ENCODE results near the gene KISS1R.
A peak's percentile ranks its signal among the peaks of the same experiment; 100 is the strongest.

DNA sequence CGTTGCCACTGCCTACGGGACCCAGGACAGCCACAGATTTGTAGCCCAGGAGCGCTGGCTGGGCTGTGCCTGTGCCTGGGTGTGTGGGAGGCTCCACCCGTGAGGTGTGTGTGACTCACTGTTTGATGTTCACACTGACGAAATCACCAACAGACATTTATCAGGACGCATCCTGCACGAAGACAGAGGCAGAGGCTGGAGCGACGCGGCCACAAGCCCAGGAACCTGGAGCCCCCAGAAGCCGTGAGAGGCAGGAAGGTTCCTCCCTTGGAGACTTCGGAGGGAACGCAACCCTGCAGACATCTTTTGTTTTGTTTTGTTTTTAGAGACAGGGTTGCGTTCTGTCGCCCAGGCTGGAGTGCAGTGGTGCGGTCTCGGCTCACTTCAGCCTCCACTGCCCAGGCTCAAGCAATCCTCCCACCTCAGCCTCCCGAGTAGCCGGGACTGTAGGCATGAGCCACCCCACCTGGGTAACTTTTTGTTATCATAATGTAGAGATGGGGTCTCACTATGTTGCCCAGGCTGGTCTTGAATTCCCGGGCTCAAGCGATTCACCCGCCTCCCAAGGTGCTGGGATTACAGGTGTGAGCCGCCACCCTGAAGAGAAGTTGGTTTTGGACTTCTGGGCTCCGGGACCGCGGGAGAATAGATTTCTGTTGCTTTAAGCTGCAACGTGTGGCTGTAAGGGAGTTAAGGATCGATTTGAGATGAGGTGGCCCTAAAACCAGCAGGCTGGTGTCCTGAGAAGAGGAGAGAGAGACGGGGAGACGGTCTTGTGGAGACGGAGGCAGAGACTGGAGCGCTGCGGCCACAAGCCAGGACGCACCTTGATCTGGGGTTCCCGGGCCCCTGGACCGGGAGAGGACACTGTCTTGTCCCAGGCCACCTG lies 42.1 kb downstream of the KISS1R start:
- TF ChIP-seq POLR2A (IDR thresholded peaks at IDR 0.05; ENCODE audit: low read length) (no peak), MAFK (IDR thresholded peaks at IDR 0.05; ENCODE audit: partially characterized antibody) (no peak), USF2 (IDR thresholded peaks at IDR 0.05) (no peak), CBX2 (IDR thresholded peaks at IDR 0.05; ENCODE audit: borderline replicate concordance, low read depth) (no peak), KDM5A (IDR thresholded peaks at IDR 0.05) (no peak), MAZ (IDR thresholded peaks at IDR 0.05; ENCODE audit: borderline replicate concordance, low read depth, low read length) (no peak), HEYL (CRISPR knock-in tag; IDR thresholded peaks at IDR 0.05) (no peak)
- TF ChIP-seq, protein P1, sequence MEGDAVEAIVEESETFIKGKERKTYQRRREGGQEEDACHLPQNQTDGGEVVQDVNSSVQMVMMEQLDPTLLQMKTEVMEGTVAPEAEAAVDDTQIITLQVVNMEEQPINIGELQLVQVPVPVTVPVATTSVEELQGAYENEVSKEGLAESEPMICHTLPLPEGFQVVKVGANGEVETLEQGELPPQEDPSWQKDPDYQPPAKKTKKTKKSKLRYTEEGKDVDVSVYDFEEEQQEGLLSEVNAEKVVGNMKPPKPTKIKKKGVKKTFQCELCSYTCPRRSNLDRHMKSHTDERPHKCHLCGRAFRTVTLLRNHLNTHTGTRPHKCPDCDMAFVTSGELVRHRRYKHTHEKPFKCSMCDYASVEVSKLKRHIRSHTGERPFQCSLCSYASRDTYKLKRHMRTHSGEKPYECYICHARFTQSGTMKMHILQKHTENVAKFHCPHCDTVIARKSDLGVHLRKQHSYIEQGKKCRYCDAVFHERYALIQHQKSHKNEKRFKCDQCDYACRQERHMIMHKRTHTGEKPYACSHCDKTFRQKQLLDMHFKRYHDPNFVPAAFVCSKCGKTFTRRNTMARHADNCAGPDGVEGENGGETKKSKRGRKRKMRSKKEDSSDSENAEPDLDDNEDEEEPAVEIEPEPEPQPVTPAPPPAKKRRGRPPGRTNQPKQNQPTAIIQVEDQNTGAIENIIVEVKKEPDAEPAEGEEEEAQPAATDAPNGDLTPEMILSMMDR (IDR thresholded peaks at IDR 0.05), result no peak
- TF ChIP-seq, protein P2, sequence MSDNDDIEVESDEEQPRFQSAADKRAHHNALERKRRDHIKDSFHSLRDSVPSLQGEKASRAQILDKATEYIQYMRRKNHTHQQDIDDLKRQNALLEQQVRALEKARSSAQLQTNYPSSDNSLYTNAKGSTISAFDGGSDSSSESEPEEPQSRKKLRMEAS (IDR thresholded peaks at IDR 0.05), result peak; percentile 67
